HG03064 (cell line): Measurements from ENCODE around the gene ARPC5L.
"Not testable (repeated sequence)": the region's sequence is repeated elsewhere in the genome, so short reads cannot be mapped to it uniquely, and the experiment has no call there.

Experiments
- ATAC-seq: cut with Tn5 transposase; IDR thresholded peaks from one replicate; pipeline ENCODE4 v1.9.1; 2021; ENCODE audit warnings: low read depth; ENCODE audit not compliant: unreplicated experiment

ARPC5L gene

DNA sequence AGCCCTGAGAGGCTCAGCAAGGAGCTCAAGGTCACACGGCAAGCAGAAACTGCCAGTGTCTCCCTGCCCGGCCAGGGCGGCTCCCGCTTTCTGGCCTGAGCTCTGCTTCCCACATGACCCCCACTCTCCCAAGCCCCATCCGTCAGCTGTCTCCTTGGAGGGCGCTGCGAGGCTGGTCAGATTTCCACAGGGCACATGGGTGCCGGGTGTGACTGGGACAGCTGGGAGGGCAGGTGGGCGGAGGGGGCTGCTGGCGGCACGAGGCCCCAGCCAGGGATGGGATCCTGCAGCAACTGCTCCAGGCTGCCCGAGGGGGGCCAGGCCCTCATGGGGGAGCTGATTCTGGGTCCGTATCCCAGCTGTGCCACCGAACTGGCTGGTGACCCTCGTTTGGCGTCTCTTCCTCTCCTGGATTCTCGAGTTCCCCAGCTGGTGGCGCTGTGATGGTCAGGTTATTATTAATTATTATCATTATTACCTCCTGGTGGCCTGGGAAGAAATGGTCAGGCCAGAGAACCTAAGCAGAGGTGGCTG lies 21.6 kb upstream of the ARPC5L start:
- ATAC-seq: no peak

DNA sequence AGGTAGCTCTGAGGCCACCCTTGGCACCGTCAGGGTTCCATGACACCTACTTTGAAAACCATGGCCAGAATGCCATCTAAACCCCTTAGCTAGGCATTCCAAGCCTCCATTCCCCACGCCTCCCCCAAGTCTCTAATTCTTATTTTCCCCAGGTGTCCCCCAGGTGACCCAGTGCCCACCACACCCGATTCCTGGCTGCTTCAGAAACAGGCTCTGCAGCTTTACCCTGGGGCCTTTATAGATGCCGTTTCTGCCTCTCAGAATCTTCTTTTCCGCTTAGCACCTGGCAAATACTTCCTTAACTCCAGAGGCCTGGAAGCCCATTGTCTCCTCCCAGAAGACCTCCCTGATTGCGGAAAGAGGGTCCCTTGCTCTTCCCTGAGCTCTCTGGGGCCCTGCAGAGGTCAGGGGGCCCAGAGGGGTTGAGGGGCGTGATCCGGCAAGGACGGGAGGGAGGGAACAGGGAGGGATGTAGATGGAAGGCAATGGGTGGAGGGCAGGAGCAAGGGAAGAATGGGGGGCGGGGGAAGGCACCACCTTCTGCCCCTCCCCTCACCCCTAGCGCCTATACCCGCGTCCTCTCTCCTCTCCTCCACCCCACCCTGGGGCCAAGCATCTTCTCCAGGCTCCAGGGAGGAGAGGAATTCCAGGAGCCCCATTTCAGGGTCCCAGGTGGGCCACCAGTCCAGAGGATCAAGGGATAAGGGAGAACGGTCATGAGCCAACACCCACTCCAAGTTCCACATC lies 20.7 kb upstream of the ARPC5L start:
- no peak for ATAC-seq

DNA sequence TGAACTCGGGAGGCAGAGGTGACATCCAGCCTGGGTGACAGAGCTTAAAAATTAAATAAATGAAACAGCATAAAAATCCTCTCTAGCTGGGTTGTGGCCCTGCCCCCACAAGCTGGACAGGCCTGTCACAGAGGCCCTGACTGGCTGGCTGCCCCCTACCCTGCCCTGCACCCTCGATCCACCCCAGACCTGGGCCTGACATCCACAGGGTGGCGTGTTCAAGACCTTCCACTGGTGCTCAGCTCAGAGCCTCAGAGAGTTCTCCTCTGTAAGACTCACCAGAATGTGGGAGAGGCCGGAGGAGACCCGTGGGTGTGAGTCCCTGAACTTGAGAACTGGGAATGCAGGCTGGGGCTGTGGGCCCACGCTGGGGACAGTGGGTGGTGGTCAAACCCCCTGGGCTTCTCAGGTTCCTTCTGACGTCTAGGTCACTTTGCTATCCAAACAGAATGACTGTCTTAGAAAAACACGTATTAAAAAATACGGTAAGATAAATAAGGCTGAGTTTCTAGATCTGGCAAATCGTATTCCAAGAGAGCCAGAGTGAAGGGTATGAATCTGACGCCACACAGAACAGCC lies 18.4 kb upstream of the ARPC5L start:
- ATAC-seq: no peak

DNA sequence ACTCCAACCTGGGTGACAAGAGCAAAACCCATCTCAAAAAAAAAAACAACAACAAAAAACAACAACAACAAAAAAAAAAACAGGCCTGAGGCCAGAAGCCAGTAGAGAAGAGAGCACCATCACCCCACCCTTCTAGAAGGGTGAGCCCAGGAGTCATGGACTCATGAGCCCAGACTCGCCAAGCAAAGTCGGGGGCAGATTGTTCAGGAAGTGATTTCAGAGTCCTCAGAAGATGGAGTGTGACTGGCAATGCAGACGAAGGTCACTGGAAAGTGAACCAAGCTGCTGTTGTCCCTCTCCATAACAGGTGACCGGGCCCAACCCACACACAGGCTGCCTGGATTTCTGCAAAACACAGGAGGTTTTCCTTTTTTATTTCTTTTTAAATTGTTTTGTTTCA lies 17.6 kb upstream of the ARPC5L start:
- ATAC-seq: no peak

DNA sequence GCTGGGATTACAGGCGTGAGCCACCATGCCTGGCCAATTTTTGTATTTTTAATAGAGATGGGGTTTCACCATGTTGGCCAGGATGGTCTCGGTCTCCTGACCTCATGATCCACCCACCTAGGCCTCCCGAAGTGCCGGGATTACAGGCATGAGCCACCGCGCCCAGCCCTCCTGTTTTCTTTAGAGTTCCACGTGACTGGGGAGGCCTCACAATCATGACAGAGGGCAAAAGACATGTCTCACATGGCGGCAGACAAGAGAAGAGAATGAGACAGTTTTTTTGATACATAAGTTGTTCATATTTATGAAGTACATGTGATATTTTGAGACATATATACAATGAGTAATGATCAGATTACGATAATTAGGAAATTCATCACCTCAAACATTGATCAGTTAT lies 15.5 kb upstream of the ARPC5L start:
- not testable (repeated sequence) for ATAC-seq

DNA sequence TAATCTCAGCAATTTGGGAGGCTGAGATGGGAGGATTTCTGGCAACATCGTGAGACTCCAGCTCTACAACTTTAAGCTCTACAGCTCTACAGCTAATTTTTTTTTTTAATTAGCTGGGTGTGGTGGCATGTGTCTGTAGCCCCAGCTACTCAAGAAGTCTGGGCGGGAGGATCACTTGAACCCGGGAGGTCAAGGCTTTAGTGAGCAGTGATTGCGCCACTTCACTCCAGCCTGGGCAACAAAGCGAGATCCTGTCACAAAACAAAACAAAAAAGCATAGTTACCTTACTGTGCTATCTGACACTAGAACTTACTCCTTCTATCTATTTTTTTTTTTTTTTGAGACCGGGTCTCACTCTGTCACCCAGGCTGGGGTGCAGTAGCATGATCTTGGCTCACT lies 15.0 kb upstream of the ARPC5L start:
- ATAC-seq: no peak

DNA sequence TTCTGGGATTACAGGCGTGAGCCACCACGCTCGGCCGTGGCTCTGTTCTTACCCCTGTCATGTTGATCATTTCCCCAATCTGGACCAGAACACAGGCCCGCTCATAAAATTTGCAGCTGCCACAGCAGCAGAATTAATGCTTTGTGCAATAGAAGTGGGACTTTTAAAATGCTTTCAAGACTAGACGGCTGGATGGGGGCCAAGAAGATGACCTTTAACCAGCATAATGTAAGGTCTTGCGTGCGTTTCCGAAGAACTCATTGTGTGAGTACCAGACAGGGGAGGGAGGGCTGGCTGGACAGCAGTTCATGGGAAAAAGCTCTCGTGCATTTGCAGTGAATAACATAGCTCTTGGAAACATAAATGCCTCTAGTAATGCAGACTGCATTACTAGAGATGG lies 12.1 kb upstream of the ARPC5L start:
- ATAC-seq: no peak

DNA sequence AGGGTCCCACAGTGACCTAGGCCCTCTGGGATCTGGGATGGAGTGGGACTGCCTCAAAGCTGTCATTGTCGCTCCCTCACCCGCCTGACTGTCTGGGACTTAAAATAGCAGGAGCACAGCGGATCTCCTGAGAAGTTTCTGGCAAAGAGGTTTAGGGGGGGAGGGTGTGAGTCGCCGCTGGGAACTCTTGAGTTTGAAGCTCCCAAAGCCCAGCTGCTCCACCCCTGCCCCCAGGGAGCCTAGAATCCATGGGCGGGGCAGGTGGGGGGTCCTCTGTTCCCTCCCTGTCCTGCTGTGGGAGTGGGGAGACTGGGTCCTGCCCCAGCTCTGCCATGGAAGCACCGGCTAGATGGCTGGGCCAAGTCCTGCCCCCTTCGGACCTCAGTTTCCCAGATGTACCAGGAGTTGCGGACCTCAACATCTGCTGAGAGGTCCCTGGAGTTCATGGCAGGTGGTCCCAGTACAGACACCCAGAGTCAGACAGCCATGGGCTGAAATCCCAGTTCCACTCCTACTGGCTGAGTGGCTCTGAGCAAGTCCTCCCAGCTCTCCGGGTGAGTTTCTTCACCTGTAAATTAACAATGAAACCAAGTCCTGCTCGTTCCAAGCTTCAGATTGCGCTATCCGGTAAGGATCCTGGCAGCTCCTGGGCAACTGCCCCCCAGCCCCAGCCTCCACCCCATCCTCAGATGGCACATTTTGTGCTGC lies 9.7 kb upstream of the ARPC5L start:
- ATAC-seq: no peak

DNA sequence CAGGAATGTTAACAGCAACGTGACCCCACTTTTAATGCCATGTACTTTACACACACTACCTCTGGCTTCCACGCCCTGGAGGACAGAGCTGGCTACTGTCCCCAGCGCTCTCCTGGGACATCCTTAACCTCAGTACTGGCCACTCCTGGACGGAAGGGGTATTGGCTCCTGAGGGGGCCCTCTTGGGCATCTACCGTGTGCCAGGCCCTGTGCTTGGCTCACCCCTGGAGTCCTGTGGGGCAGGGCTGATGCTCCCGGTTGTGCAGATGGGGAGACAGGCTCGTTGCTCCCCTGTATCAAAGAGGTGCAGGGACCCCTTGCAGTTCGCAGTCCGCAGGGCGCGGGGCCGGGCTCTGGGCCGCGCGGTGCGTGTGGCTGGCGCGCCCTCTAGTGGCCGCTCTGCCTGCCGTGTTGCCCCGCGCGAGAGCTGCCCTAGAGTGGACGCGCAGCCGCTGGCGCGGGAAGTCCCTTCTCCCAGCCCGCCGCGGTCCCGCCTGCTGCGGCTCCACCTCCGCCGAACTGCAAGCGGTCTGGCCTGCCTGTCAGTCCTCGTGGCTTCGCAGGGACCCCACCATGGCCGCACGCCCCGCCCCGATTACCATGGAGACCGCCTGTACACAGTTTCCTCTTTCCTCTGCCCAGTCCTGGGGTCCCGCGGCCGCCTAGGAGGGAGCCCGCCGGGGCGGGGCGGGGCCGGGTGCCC lies 8.9 kb upstream of the ARPC5L start, which contains the start of gene WDR38:
TSS of gene WDR38 (plus strand) at position 632 of the 703 bp plus-strand sequence. CDS start 72 bp downstream, outside the sequence.
- no peak for ATAC-seq

DNA sequence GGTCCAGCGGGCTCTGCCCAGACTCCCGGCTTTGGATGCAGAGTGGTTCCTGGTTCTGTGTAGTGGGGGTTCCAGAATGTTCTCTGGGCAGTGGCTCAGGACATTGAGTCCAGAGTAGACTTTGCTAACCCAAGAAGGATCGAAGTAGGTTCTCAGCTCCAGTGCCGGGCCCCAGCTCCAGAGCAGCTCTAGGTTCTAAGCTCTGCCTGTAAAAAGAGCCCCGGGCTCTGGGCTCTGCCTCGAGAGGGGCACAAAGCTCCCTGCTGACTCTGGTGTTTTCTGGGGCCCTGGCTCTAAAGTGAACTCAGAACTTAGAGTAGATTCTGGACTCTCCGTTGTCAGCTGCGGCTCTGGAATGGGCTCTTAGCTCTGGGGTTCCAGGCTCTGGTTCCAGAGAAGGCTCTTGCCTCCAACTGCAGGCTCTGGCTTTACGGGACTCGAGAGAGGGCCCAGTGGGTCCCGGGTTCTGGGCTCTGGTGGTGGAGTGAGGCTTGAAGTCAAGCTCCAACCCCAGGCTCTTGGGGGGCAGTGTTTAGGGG lies 8.3 kb upstream of the ARPC5L start:
- no peak for ATAC-seq

DNA sequence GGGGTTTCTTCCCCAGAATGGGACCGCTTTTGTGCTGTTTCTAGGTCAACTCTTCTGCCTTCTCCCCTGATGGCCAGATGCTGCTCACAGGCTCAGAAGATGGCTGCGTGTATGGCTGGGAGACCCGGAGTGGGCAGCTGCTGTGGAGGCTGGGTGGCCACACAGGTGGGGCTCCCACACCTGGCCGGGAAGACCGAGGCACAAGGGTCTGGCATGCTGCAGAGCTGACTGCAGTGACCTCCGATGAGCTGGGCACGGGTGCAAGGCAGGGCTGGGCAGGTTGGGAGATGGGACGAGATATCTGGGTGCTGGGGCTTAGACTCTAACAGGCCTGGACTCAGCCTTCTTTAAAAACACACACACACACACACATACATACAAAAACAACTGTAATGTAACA lies 7.8 kb upstream of the ARPC5L start:
- no peak for ATAC-seq

DNA sequence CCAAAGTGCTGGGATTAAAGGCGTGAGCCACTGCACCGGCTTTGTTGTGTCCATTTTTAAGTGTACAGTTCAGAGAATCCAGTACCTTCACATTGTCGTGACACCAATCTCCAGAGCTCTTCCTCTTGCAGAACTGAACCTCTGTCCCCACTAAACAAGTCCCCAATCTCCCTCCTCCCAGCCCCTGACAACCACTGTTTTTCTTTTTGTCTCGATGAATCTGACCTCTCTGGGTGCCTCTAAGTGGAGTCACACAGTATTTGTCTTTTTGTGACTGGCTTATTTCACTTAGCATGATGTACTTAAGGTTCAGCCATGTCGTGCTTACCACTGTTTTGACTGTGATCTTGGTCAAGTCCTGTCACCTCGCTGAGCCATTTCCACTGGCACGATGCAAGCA lies 7.1 kb upstream of the ARPC5L start:
- ATAC-seq: no peak

DNA sequence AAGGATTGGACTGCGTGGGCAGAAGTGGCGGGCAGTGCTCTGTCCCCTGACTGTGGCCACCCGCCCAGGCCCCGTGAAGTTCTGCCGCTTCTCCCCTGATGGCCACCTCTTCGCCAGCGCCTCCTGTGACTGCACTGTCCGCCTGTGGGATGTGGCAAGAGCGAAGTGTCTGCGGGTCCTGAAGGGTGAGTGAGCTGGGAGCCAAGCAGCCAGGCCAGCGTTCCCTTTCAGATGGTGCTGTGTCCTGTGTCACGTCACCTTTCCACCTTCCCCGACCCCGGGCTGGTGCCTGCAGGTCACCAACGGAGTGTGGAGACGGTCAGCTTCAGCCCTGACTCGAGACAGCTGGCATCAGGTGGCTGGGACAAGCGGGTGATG lies 6.4 kb upstream of the ARPC5L start:
- ATAC-seq: no peak

DNA sequence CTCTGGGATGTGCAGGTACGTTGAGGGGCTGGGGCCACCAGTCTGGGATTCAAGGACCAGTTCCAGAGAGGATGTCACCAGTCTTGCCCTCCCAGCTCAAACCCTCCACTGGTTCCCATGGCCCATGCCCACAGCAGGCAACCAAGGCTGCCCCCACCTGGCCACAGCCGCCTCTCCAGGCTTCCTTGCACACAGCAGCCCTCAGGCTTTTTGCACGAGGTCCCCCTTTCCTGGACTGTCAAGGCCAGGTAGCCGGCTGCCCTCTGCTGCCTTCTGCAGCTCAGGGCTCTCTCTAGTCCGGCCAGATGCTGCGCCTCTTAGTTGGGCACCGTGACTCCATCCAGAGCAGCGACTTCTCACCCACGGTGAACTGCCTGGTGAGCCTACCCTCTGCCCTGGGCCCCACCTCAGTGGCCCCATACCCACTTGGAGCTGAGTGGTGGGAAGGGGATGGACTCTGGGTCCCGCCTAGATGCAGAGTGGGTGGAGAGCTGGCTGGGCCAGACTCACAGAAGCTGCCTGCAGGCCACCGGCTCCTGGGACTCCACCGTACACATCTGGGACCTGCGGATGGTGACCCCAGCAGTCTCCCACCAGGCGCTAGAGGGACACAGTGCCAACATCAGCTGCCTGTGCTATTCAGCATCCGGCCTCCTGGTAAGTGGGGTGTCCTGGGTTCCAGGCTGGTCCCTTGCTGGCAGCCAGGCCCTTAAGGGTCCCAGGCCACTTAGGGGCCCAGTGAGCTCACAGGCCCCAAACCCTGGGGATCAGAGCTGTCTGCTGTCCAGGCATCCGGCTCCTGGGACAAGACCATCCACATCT lies 5.8 kb upstream of the ARPC5L start:
- no peak for ATAC-seq

DNA sequence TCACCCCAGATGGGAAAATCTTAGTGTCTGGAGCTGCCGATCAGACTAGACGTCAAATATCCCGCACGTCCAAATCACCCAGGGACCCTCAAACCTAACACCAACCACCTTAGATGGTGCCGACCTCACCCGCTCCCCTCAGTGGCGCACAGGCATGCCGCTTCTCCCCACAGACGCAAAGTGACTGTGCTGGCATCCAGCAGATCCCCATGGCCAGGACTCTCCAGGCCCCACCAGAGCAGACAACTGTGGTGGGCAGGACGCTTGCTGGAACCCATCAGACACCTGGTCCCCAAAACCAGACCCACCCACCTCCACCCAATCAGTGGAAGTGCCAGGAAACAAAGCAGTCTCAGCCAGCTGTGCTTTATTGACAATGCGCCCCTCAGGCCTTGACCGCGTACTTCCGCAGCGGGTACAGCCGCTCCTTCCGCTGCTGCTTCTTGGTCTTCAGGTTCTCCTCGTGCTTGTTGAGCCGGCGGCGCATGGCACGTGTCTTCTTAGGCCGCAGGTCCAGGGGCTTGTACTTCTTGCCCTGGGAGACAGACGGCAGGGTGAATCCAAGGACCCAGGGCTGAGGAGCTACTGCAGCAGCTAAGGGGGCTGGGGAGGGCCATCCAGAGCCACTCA lies 4.3 kb upstream of the ARPC5L start:
- no peak for ATAC-seq

DNA sequence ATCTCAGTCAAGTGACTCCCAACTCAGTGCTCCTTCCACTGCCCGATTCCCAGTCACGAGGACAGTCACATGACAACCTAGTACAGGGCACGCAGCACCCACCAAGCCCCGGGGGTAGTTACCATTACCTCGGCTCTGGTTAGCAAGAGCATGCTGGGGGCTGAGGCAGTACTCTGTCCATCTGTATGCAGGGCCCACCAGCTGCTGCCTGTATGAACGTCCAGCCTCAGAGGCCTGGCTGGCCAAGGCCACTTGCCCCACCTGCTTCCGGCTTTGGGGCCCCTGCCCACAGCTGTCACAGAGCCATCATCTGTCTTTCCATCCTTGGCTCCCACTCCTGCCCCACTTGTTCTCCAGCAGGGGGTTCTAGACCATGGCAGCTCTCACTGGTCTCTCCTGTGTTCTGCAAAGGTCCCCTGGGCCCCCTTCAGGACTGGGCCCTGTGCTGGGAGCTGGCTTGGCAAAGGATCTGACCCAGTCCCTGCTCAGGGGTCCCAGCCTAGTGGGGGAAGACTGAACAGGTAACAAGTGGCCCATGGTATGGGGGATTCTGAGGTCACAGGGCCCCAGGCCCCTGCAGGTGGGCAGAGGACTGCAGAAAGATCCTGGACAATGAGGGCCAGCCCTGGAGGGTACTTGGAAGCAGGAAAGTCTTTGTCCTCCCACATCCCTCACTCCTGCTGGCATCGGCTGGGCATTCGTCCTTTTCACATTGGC lies 3.4 kb upstream of the ARPC5L start:
- no peak for ATAC-seq

DNA sequence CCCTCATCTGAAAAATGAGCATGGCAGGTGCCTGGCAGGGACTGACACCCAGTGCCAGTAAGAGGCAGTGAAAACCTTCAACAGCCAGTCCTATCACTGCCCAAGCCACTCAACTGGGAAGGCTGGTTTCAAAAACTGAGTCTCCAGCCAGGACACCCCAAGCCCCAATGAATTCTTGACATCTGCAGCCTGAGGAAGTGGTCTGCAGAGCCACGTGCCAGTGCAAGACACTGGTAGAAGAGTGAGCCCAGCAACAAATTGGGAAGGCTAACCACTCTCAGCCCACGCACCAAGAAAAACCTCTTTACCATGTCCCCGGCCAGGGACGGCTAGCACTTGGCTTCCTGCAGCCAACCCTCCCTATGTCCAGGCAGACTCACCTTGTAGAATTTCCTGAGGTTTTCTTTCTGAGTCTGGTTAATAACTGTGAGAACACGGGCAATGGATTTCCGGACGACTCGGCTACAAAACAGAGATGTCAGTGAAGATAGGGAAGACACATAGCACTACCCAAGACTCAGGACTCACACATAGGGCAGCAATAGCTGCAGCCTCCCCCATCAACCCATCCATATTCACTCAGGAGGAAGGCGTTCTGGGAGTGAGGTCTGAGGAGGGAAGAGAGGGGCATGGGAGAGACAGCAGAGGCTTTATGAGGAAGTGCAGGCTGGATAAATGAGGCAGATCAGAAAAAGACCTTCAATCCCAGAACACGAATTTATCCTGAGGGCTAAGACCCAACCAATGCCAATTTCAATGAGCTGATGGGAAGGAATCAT lies 1.9 kb upstream of the ARPC5L start:
- no peak for ATAC-seq
